Measurements from ENCODE around the gene DUOXA1. TPM values are rescaled to one million over a fixed set of nuclear protein-coding genes. Genes with fewer than 3 reads are reported as not detected.

The DUOXA1 gene
- total RNA-seq, 4 donors from 2014 or later, result not detected

DNA sequence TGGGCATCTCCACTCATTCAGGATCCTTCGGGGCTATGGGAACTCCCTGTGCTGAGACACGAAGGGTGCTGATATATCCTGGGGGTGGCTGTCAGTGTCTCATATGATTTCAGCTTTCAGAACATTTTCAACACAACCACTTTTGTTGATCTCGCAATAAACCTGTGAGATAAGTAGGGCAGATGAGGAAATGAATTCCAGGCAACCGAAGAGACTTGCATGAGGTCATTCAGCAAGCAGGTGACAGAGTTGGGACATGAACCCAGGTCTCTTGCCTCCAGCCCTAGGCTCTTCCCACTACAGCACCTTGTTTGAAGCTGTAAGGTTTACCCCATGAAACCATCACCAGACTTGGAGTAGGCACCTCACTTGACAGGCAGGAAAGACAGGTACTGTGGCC, 16.7 kb upstream of the DUOXA1 start:
- intact Hi-C loops (cut with DNase I; ENCODE audit: low total_unique reads) (no loop called here), in situ Hi-C loops (cut with MboI; ENCODE audit: low sequenced_read_pairs in 4 of 4) (no loop called here)
- no peak for ATAC-seq
- Histone ChIP-seq H3K4me1 (no peaks in the 10 kb centered on the region), H3K27me3 (peaks cover 0 to 25% (median 0%) of the 10 kb centered on the region in 3 donors), H3K4me3 (no peak overlapping the region), H3K27ac (no peak overlapping the region), H3K36me3 (no peaks in the 10 kb centered on the region), H3K9me3 (no peaks in the 10 kb centered on the region)
- no peak for DNase-seq
- TF ChIP-seq, protein P1, sequence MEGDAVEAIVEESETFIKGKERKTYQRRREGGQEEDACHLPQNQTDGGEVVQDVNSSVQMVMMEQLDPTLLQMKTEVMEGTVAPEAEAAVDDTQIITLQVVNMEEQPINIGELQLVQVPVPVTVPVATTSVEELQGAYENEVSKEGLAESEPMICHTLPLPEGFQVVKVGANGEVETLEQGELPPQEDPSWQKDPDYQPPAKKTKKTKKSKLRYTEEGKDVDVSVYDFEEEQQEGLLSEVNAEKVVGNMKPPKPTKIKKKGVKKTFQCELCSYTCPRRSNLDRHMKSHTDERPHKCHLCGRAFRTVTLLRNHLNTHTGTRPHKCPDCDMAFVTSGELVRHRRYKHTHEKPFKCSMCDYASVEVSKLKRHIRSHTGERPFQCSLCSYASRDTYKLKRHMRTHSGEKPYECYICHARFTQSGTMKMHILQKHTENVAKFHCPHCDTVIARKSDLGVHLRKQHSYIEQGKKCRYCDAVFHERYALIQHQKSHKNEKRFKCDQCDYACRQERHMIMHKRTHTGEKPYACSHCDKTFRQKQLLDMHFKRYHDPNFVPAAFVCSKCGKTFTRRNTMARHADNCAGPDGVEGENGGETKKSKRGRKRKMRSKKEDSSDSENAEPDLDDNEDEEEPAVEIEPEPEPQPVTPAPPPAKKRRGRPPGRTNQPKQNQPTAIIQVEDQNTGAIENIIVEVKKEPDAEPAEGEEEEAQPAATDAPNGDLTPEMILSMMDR (IDR thresholded peaks at IDR 0.05 in 4 of 5, conservative IDR thresholded peaks at IDR 0.05 in 1 of 5), result no peak

DNA sequence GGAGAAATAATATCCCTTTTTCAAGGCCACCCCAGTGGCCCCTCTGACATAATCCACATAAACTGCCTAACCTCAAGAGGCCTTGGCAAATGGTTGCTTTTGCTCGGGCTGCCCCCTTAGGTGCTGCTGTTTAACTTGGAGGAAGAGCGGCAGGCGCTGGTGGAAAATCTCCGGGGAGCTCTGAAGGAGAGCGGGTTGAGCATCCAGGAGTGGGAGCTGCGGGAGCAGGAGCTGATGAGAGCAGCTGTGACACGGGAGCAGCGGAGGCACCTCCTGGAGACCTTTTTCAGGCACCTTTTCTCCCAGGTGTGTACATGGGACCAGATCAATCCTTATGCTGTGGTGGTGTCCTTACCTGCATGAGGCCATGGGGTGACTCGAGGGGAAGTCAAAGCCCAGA, 15.1 kb upstream of the DUOXA1 start:
- no peak for TF ChIP-seq POLR2A (IDR thresholded peaks at IDR 0.05)
- TF ChIP-seq, protein P1 (IDR thresholded peaks at IDR 0.05 in 4 of 5, conservative IDR thresholded peaks at IDR 0.05 in 1 of 5), result no peak
- Histone ChIP-seq H3K36me3 (no peaks in the 10 kb centered on the region), H3K27ac (no peak overlapping the region), H3K27me3 (peaks cover 0 to 28% (median 0%) of the 10 kb centered on the region in 3 donors), H3K4me1 (no peaks in the 10 kb centered on the region), H3K4me3 (no peak overlapping the region), H3K9me3 (no peaks in the 10 kb centered on the region)
- in situ Hi-C loops (cut with MboI; ENCODE audit: low sequenced_read_pairs in 4 of 4), result no loop called here
- intact Hi-C loops (cut with DNase I; ENCODE audit: low total_unique reads), result no loop called here
- DNase-seq, result no peak
- ATAC-seq, result no peak

DNA sequence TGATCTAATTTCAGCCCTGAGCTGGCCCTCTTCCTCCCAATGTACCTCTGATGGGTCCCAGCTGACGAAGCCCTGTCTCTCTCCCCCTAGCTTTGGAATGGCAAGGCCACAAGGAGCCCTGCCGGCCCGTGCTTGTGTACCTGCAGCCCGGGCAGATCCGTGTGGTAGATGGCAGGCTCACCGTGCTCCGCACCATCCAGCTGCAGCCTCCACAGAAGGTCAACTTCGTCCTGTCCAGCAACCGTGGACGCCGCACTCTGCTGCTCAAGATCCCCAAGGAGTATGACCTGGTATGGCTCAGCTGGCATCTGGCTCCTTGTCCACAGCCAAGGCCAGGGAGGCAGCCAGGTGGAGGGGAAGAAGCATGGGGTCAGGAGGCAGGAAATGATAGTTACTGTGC, 14.3 kb upstream of the DUOXA1 start:
- peaks cover 0 to 28% (median 0%) of the 10 kb centered on the region in 3 donors for H3K27me3 ChIP-seq
- no peak for TF ChIP-seq POLR2A (IDR thresholded peaks at IDR 0.05)
- TF ChIP-seq, protein P1 (IDR thresholded peaks at IDR 0.05 in 4 of 5, conservative IDR thresholded peaks at IDR 0.05 in 1 of 5), result no peak
- no peaks in the 10 kb centered on the region for H3K9me3 ChIP-seq
- in situ Hi-C loops (cut with MboI; ENCODE audit: low sequenced_read_pairs in 4 of 4) (no loop called here), intact Hi-C loops (cut with DNase I; ENCODE audit: low total_unique reads) (no loop called here)
- H3K36me3 ChIP-seq, result no peaks in the 10 kb centered on the region
- no peak overlapping the region for H3K4me3 ChIP-seq
- no peaks in the 10 kb centered on the region for H3K4me1 ChIP-seq
- no peak for DNase-seq
- no peak for ATAC-seq
- H3K27ac ChIP-seq, result no peak overlapping the region

DNA sequence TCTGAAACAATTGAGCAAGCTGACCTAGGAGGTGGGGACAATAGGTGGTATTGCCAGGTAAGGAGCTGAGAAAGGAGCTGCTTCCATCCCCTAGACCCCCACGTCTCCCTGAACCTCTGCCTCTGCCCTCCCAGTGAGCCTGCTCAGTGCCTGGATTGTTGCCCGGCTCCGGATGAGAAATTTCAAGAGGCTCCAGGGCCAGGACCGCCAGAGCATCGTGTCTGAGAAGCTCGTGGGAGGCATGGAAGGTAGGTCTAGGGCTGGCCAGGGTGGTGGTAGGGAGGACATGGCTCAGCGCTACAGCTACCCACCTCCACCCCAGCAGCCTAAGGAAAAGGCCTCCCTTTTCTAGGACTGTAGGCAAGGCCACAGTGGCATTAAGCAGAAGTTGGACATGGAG, 13.4 kb upstream of the DUOXA1 start:
- in situ Hi-C loops (cut with MboI; ENCODE audit: low sequenced_read_pairs in 4 of 4), result no loop called here

More for the DNA sequence above, 13.4 kb upstream of the DUOXA1 start:
- no peak overlapping the region for H3K4me3 ChIP-seq
- TF ChIP-seq POLR2A (IDR thresholded peaks at IDR 0.05), result no peak
- TF ChIP-seq, protein P1 (IDR thresholded peaks at IDR 0.05 in 4 of 5, conservative IDR thresholded peaks at IDR 0.05 in 1 of 5), result no peak
- H3K4me1 ChIP-seq, result no peaks in the 10 kb centered on the region
- peaks cover 0 to 28% (median 0%) of the 10 kb centered on the region in 3 donors for H3K27me3 ChIP-seq
- no peaks in the 10 kb centered on the region for H3K36me3 ChIP-seq
- ATAC-seq (no peak), DNase-seq (no peak)
- no peaks in the 10 kb centered on the region for H3K9me3 ChIP-seq
- intact Hi-C loops (cut with DNase I; ENCODE audit: low total_unique reads), result no loop called here
- H3K27ac ChIP-seq, result no peak overlapping the region
